ENCODE measurements around the gene NACC2. TPM values are rescaled to one million over a fixed set of nuclear protein-coding genes. Genes with fewer than 3 reads are reported as not detected.
"Not testable (repeated sequence)": the region's sequence is repeated elsewhere in the genome, so short reads cannot be mapped to it uniquely, and the experiment has no call there.

The NACC2 gene
- total RNA-seq, 1 experiment from 2014 or later: 34.4 TPM

GRCh38 chr9:136111910-136112309 is 16.8 kb upstream of the NACC2 start:
- DNase-seq (ENCODE audit: low read depth): no peak

- DNase-seq (ENCODE audit: low read depth): no peak
Measured at GRCh38 chr9:136111190-136111589, 16.1 kb upstream of the NACC2 start.

GRCh38 chr9:136110082-136111061 is 15.3 kb upstream of the NACC2 start:
- DNase-seq (ENCODE audit: low read depth): no peak

GRCh38 chr9:136109351-136110081 is 14.4 kb upstream of the NACC2 start:
- DNase-seq (ENCODE audit: low read depth): peak; percentile 93

GRCh38 chr9:136108648-136109266 is 13.7 kb upstream of the NACC2 start:
- DNase-seq (ENCODE audit: low read depth): no peak

GRCh38 chr9:136107953-136108647 is 13.0 kb upstream of the NACC2 start:
- DNase-seq (ENCODE audit: low read depth): no peak

- DNase-seq (ENCODE audit: low read depth): no peak
Measured at GRCh38 chr9:136107155-136107952, 12.3 kb upstream of the NACC2 start.

- peak; percentile 85 for DNase-seq (ENCODE audit: low read depth)
Measured at GRCh38 chr9:136105398-136106135, 10.5 kb upstream of the NACC2 start.

GRCh38 chr9:136104916-136105315 is 9.8 kb upstream of the NACC2 start:
- DNase-seq (ENCODE audit: low read depth): no peak

- DNase-seq (ENCODE audit: low read depth): no peak
Measured at GRCh38 chr9:136104488-136104800, 9.4 kb upstream of the NACC2 start.

- no peak for DNase-seq (ENCODE audit: low read depth)
Measured at GRCh38 chr9:136103651-136104487, 8.8 kb upstream of the NACC2 start.

- DNase-seq (ENCODE audit: low read depth): not testable (repeated sequence)
Measured at GRCh38 chr9:136101615-136102074, 6.6 kb upstream of the NACC2 start.

GRCh38 chr9:136100700-136101614 is 5.9 kb upstream of the NACC2 start:
- DNase-seq (ENCODE audit: low read depth): no peak

- DNase-seq (ENCODE audit: low read depth): no peak
Measured at GRCh38 chr9:136099542-136099941, 4.5 kb upstream of the NACC2 start.

- no peak for DNase-seq (ENCODE audit: low read depth)
Measured at GRCh38 chr9:136098844-136099243, 3.8 kb upstream of the NACC2 start.

GRCh38 chr9:136098210-136098609 is 3.1 kb upstream of the NACC2 start:
- no peak for DNase-seq (ENCODE audit: low read depth)

- DNase-seq (ENCODE audit: low read depth): no peak
Measured at GRCh38 chr9:136096505-136097001, 1.5 kb upstream of the NACC2 start.

Data from LHCN-M2 (cell line).